ENCODE results near the gene EPS15. TPM values are rescaled to one million over a fixed set of nuclear protein-coding genes. Genes with fewer than 3 reads are reported as not detected.

EPS15 gene
- total RNA-seq, 3 donors from 2014 or later, result 83.6 to 144 (median 127) TPM

DNA sequence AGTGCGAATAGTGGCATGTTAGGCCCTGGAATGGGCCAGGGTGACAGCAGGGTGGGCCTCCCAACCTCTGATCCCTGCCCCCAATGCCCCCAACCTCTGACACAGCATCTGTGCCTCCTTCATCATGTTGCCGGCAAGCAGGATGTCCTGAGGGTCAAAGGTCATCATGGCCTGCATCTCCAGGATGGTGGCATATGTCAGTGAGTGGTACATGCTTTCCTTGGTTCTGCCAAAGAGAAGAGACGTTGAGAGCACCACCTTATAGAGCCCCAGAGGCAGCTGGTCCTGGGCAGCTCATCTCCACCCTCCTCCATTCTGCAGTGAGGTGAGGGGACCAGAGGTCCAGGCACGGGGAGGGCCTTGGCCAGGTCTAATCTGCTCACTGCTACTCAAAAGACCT lies 206.3 kb downstream of the EPS15 start:
- Histone ChIP-seq H3K4me3 (no peak overlapping the region), H3K4me1 (peaks cover 0 to 6% of the 10 kb centered on the region in 2 donors), H3K36me3 (no peaks in the 10 kb centered on the region), H3K9me3 (no peaks in the 10 kb centered on the region), H3K27me3 (no peaks in the 10 kb centered on the region), H3K27ac (peak overlapping the region in 1 of 2 donors; percentile 82)
- intact Hi-C loops (cut with DNase I; ENCODE audit: low total_unique reads), result no loop called here
- TF ChIP-seq POLR2A (IDR thresholded peaks at IDR 0.05) (no peak), POLR2AphosphoS5 (IDR thresholded peaks at IDR 0.05) (no peak)
- TF ChIP-seq, protein P1, sequence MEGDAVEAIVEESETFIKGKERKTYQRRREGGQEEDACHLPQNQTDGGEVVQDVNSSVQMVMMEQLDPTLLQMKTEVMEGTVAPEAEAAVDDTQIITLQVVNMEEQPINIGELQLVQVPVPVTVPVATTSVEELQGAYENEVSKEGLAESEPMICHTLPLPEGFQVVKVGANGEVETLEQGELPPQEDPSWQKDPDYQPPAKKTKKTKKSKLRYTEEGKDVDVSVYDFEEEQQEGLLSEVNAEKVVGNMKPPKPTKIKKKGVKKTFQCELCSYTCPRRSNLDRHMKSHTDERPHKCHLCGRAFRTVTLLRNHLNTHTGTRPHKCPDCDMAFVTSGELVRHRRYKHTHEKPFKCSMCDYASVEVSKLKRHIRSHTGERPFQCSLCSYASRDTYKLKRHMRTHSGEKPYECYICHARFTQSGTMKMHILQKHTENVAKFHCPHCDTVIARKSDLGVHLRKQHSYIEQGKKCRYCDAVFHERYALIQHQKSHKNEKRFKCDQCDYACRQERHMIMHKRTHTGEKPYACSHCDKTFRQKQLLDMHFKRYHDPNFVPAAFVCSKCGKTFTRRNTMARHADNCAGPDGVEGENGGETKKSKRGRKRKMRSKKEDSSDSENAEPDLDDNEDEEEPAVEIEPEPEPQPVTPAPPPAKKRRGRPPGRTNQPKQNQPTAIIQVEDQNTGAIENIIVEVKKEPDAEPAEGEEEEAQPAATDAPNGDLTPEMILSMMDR (IDR thresholded peaks at IDR 0.05), result no peak
- DNase-seq (ENCODE audit: low spot score in 2 of 2), result no peak

DNA sequence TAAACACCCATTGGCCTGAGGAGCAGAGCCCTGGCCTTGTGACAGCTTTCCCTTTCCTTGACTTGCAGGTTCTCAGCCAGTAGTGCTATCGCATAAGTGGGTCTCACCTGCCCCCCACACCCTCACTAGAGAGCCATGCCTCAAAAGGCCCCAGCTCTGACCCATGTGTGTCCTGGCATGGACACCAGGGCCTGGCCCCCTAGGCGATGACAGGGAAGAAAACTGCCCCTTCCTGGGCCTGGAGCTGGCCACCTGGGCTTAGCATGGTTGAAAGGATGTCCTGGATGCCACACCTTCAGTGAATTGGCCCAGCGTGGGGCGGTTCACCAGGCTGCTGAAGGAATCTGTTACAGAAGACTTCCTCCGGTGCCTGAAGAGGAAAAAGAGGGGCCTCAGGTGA lies 207.2 kb downstream of the EPS15 start:
- no peak for TF ChIP-seq POLR2AphosphoS5 (IDR thresholded peaks at IDR 0.05)
- TF ChIP-seq, protein P1 (IDR thresholded peaks at IDR 0.05), result no peak
- TF ChIP-seq POLR2A (IDR thresholded peaks at IDR 0.05), result no peak
- no peak overlapping the region for H3K27ac ChIP-seq
- H3K36me3 ChIP-seq, result no peaks in the 10 kb centered on the region
- no peak for DNase-seq (ENCODE audit: low spot score in 2 of 2)
- intact Hi-C loops (cut with DNase I; ENCODE audit: low total_unique reads), result no loop called here
- H3K9me3 ChIP-seq, result no peaks in the 10 kb centered on the region
- no peak overlapping the region for H3K4me3 ChIP-seq
- H3K27me3 ChIP-seq, result no peaks in the 10 kb centered on the region
- H3K4me1 ChIP-seq, result peaks cover 0 to 6% of the 10 kb centered on the region in 2 donors

DNA sequence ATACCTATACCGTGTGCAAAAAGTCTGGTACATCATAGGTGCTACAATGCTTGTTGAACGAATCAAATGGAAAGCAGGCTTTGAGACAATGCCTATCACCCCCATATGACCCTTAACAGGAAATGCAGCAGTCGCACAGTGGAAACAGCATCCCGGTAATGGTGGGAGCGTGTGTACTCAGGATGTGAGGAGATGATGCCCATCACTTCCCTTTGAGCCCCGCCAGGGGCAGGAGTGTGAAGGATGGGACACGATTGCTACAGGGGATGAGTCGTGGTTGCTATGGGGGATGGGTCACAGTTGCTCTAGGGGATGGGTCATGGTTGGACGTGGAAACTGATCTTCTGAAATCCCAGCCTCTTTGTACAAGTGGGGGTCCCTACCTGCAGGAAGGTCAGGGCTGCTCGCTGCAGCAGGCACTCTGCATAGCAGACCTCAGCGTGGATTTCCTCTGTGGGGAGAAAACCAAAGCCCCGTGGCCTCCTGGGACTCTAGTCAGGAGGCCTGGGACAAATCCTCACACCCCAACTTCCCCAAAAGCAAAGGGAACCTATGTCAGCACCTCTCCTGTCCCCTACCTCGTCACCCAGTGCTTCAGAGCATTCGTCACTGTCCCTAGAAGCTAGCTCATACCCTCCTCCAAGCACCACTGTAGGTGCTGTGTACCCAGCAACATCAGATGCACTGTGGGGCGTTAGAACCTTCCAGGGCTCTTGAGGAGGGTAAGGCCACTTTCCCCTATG lies 208.0 kb downstream of the EPS15 start:
- TF ChIP-seq POLR2AphosphoS5 (IDR thresholded peaks at IDR 0.05) (no peak), POLR2A (IDR thresholded peaks at IDR 0.05) (no peak)
- TF ChIP-seq, protein P1 (IDR thresholded peaks at IDR 0.05), result no peak
- DNase-seq (ENCODE audit: low spot score in 2 of 2), result no peak
- Histone ChIP-seq H3K4me1 (peaks cover 0 to 6% of the 10 kb centered on the region in 2 donors), H3K4me3 (no peak overlapping the region), H3K9me3 (no peaks in the 10 kb centered on the region), H3K36me3 (no peaks in the 10 kb centered on the region), H3K27me3 (no peaks in the 10 kb centered on the region), H3K27ac (no peak overlapping the region)
- intact Hi-C loops (cut with DNase I; ENCODE audit: low total_unique reads), result no loop called here

GRCh38 chr1:51309291-51309690 lies 209.8 kb downstream of the EPS15 start:
- Histone ChIP-seq H3K27ac (no peak overlapping the region), H3K36me3 (no peaks in the 10 kb centered on the region), H3K4me1 (peaks cover 0 to 4% of the 10 kb centered on the region in 2 donors), H3K4me3 (no peak overlapping the region), H3K9me3 (no peaks in the 10 kb centered on the region), H3K27me3 (no peaks in the 10 kb centered on the region)
- intact Hi-C loops (cut with DNase I; ENCODE audit: low total_unique reads), result no loop called here
- no peak for DNase-seq (ENCODE audit: low spot score in 2 of 2)
- TF ChIP-seq POLR2AphosphoS5 (IDR thresholded peaks at IDR 0.05), result no peak
- no peak for TF ChIP-seq POLR2A (IDR thresholded peaks at IDR 0.05)
- TF ChIP-seq, protein P1 (IDR thresholded peaks at IDR 0.05), result no peak

- no peaks in the 10 kb centered on the region for H3K9me3 ChIP-seq
- no peaks in the 10 kb centered on the region for H3K4me1 ChIP-seq
- H3K27me3 ChIP-seq, result no peaks in the 10 kb centered on the region
- intact Hi-C loops (cut with DNase I; ENCODE audit: low total_unique reads), result no loop called here
- no peak overlapping the region for H3K4me3 ChIP-seq
- H3K36me3 ChIP-seq, result no peaks in the 10 kb centered on the region
- no peak overlapping the region for H3K27ac ChIP-seq
- no peak for DNase-seq (ENCODE audit: low spot score in 2 of 2)
- TF ChIP-seq POLR2AphosphoS5 (IDR thresholded peaks at IDR 0.05) (no peak), POLR2A (IDR thresholded peaks at IDR 0.05) (no peak)
- TF ChIP-seq, protein P1 (IDR thresholded peaks at IDR 0.05), result no peak
Observed at GRCh38 chr1:51308636-51309035, 210.4 kb downstream of the EPS15 start.
